NCI-H2029 (cell line): ENCODE measurements around the gene LSM10.

Experiments
- DNase-seq: peaks from one replicate; lab custom pipeline; 2025; lab: John Stamatoyannopoulos, UW

The LSM10 gene

GRCh38 chr1:36383240-36383639, 14.5 kb downstream of the LSM10 start:
- DNase-seq = no peak

GRCh38 chr1:36382669-36383068, 15.0 kb downstream of the LSM10 start:
- DNase-seq = no peak

GRCh38 chr1:36382231-36382630, 15.5 kb downstream of the LSM10 start:
- no peak for DNase-seq

GRCh38 chr1:36381405-36381804, 16.3 kb downstream of the LSM10 start:
- DNase-seq = no peak

GRCh38 chr1:36380782-36381181, 16.9 kb downstream of the LSM10 start:
- no peak for DNase-seq

- no peak for DNase-seq
Measured at GRCh38 chr1:36380143-36380619, 17.5 kb downstream of the LSM10 start.

- DNase-seq = no peak
Measured at GRCh38 chr1:36377791-36378492, 19.8 kb downstream of the LSM10 start.

GRCh38 chr1:36372617-36373016, 25.1 kb downstream of the LSM10 start:
- no peak for DNase-seq

GRCh38 chr1:36369061-36369861, 28.4 kb downstream of the LSM10 start:
- DNase-seq = peak; percentile 72

- DNase-seq = no peak
Measured at GRCh38 chr1:36367798-36368197, 29.9 kb downstream of the LSM10 start.

GRCh38 chr1:36367066-36367465, 30.6 kb downstream of the LSM10 start:
- no peak for DNase-seq

GRCh38 chr1:36366091-36366661, 31.5 kb downstream of the LSM10 start:
- no peak for DNase-seq

GRCh38 chr1:36365381-36365780, 32.3 kb downstream of the LSM10 start:
- no peak for DNase-seq

- no peak for DNase-seq
Measured at GRCh38 chr1:36359911-36360550, 37.7 kb downstream of the LSM10 start.

GRCh38 chr1:36359383-36359782, 38.3 kb downstream of the LSM10 start:
- no peak for DNase-seq

GRCh38 chr1:36358514-36359084, 39.1 kb downstream of the LSM10 start:
- DNase-seq = no peak

- no peak for DNase-seq
Measured at GRCh38 chr1:36355811-36356210, 41.9 kb downstream of the LSM10 start.

GRCh38 chr1:36354486-36354885, 43.2 kb downstream of the LSM10 start:
- no peak for DNase-seq

- DNase-seq = no peak
Measured at GRCh38 chr1:36352910-36353878, 44.5 kb downstream of the LSM10 start.

GRCh38 chr1:36352125-36352909, 45.4 kb downstream of the LSM10 start:
- no peak for DNase-seq
